Activated naive CD8-positive, alpha-beta T cell (primary cell): Measurements from ENCODE around the gene PI4KB.
A peak's percentile ranks its signal among the peaks of the same experiment; 100 is the strongest.

Experiments used
- H3K27ac Mint-ChIP-seq: one replicate; pipeline ENCODE4 v1.8.0; 2021; ENCODE audit warnings: mixed read lengths
- H3K27me3 Mint-ChIP-seq: one replicate; pipeline ENCODE4 v1.8.0; 2021; ENCODE audit warnings: mixed read lengths
- H3K36me3 Mint-ChIP-seq: one replicate; pipeline ENCODE4 v1.8.0; 2021; ENCODE audit warnings: mixed read lengths
- H3K4me1 Mint-ChIP-seq: one replicate; pipeline ENCODE4 v1.8.0; 2021; ENCODE audit warnings: low read depth, mixed read lengths
- H3K4me3 Mint-ChIP-seq: one replicate; pipeline ENCODE4 v1.8.0; 2021; ENCODE audit warnings: mild to moderate bottlenecking, mixed read lengths
- H3K9me3 Mint-ChIP-seq: one replicate; pipeline ENCODE4 v1.8.0; 2021; ENCODE audit warnings: low read depth, mixed read lengths

PI4KB gene

DNA sequence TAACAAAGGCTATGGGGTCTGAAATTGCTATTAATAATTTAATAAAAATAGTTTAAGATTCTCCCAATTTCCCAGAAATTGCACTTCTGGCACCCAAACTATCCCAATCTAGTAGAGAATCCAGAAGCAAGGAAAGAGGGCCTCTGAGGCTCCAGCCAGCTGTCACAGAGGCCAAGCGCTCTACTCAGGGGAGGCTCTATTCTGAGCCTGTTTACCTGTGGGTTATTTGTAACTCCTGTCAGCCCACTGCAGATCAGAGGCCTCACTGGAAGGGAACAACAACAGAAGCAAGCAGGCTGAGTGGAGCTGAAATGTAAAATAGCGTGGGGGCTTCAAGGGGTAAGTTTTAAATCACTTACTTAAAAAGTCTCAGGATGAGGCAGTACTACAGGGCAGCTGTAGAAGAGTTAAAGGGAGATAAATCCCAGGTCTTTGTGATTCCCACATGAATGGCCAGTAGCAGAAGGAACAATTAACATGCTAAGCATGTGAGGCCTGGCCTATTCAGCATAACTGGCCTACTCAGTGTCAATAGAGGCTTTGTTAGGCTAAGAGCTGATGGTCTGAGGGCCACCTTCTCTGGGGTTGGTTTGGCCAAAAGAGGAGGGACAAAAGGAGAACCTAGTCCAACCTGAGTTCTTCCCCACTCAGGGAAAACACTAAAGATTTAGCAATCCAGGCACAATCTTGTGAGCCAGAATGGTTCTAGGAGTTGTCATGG lies 32.3 kb downstream of the PI4KB start:
- H3K9me3 Mint-ChIP-seq: no peaks in the 10 kb centered on the region
- no peaks in the 10 kb centered on the region for H3K4me1 Mint-ChIP-seq
- H3K27ac Mint-ChIP-seq: peak overlapping the region; percentile 46
- H3K4me3 Mint-ChIP-seq: no peak overlapping the region
- no peaks in the 10 kb centered on the region for H3K27me3 Mint-ChIP-seq
- no peaks in the 10 kb centered on the region for H3K36me3 Mint-ChIP-seq

DNA sequence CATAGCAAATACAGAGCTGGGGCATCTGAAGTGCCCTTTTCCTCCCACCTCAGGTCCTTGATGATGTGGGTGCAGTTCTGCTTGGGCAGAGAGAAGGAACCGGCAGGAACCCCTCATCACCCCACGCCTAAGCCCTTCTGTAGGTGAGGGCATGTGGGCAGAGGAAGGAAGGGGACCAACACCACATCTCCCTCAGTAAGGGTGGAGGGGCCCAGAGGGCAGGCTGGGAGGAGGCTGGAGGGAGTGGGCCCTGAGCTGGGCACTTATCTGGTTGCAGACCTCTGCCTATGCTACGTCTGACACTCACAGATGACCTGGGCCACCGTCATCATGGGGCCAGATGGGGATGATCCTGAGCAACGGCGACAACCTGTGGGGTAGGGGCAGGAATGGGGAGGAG lies 34.1 kb downstream of the PI4KB start:
- peak overlapping the region; percentile 61 for H3K27ac Mint-ChIP-seq
- peaks cover 11% of the 10 kb centered on the region for H3K4me1 Mint-ChIP-seq
- no peaks in the 10 kb centered on the region for H3K36me3 Mint-ChIP-seq
- H3K4me3 Mint-ChIP-seq: no peak overlapping the region
- no peaks in the 10 kb centered on the region for H3K27me3 Mint-ChIP-seq
- H3K9me3 Mint-ChIP-seq: no peaks in the 10 kb centered on the region

DNA sequence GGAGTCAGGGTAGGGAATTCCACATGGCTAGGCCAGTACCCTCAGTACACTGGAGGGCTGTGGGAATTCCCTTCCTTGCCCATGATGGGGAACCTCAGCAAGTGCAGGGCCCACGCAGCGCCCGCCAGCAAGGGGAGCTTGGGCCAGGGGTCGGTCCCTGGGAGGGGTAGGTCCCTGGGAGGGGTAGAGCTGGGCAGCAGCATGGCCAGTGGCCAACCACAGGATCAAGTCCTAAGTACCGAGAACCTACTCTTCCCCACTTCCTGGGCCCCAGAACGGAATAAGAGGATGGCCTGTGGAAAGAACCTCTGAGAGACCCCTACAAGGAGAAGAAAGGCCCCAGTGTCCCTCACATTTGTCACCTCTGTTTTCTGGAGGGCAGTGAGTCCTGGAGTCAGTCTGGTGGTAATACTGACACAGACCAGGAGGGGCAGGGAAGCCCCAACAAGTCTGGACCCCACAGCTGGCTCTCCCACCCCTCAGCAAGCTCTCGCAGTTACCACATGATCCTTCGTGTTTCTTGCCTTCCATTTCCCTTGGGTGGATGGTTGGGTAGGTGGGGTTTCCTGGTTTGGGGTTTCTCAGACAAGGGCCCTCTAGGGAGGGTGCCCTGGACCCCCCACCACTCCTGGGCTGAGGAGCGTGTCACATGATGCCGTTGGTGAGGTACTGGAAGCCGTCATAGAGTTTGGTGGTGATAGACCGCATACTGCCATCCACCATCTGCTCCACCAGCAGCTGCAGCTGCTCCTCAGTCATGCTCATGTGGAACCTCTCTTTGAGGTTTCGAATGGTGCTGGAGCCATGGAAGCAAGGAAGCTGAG lies 34.8 kb downstream of the PI4KB start:
- H3K4me3 Mint-ChIP-seq: no peak overlapping the region
- no peaks in the 10 kb centered on the region for H3K36me3 Mint-ChIP-seq
- no peaks in the 10 kb centered on the region for H3K9me3 Mint-ChIP-seq
- H3K27ac Mint-ChIP-seq: no peak overlapping the region
- no peaks in the 10 kb centered on the region for H3K27me3 Mint-ChIP-seq
- H3K4me1 Mint-ChIP-seq: peaks cover 11% of the 10 kb centered on the region

DNA sequence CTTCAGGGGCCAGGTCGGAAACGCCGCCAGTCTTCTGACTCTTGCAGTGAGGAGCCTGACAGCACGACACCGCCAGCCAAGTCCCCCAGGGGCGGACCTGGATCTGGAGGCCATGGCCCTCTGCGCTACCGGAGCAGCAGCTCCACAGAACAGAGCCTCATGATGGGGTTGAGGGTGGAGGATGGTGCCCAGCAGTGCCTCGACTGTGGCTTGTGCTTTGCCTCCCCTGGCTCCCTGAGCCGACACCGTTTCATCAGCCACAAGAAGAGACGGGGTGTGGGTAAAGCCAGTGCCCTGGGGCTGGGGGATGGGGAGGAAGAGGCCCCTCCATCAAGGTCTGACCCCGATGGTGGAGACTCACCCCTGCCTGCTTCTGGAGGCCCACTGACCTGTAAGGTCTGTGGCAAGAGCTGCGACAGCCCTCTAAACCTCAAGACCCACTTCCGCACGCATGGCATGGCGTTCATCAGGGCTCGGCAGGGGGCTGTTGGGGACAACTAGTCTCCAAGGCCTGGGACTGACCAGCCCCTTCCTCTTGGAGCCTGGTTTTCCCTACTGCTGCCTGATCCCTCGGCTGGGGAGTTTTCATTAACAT lies 36.4 kb downstream of the PI4KB start:
- Mint-ChIP-seq H3K4me1 (peaks cover 13% of the 10 kb centered on the region), H3K9me3 (no peaks in the 10 kb centered on the region), H3K27ac (no peak overlapping the region)

DNA sequence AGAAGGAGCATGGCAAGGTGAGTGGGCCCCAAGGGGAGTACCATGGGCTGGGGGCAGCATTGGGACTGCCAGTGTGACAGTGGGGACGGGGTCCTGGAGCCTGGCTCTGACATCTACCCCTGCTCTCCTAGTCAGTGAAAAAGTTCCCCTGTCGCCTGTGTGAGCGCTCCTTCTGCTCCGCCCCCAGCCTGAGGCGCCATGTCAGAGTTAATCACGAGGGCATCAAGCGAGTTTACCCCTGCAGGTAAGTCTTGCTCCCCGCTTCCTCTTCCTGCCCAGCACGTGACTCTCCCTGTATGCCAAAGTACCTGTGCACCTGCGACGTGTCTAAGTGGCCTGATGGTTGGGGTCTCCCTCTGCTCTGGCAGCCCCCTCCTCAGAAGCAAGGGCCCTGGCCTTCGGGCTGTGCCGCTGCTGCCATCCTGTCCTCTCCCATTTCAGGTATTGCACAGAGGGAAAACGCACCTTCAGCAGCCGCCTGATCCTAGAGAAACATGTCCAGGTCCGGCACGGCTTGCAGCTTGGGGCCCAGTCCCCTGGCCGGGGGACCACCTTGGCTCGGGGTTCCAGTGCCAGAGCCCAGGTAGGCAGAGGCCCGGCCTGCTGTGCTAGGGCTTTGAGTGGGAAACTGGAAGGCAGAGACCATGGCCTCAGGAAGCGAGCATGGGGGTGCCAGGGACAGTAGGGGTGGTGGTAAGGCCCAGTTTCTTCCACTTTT lies 37.1 kb downstream of the PI4KB start:
- Mint-ChIP-seq H3K27me3 (no peaks in the 10 kb centered on the region), H3K27ac (no peak overlapping the region), H3K4me3 (no peak overlapping the region), H3K36me3 (no peaks in the 10 kb centered on the region), H3K4me1 (peaks cover 13% of the 10 kb centered on the region), H3K9me3 (no peaks in the 10 kb centered on the region)

More for the DNA sequence above, 36.4 kb downstream of the PI4KB start:
- H3K4me3 Mint-ChIP-seq: no peak overlapping the region
- no peaks in the 10 kb centered on the region for H3K36me3 Mint-ChIP-seq
- H3K27me3 Mint-ChIP-seq: no peaks in the 10 kb centered on the region

DNA sequence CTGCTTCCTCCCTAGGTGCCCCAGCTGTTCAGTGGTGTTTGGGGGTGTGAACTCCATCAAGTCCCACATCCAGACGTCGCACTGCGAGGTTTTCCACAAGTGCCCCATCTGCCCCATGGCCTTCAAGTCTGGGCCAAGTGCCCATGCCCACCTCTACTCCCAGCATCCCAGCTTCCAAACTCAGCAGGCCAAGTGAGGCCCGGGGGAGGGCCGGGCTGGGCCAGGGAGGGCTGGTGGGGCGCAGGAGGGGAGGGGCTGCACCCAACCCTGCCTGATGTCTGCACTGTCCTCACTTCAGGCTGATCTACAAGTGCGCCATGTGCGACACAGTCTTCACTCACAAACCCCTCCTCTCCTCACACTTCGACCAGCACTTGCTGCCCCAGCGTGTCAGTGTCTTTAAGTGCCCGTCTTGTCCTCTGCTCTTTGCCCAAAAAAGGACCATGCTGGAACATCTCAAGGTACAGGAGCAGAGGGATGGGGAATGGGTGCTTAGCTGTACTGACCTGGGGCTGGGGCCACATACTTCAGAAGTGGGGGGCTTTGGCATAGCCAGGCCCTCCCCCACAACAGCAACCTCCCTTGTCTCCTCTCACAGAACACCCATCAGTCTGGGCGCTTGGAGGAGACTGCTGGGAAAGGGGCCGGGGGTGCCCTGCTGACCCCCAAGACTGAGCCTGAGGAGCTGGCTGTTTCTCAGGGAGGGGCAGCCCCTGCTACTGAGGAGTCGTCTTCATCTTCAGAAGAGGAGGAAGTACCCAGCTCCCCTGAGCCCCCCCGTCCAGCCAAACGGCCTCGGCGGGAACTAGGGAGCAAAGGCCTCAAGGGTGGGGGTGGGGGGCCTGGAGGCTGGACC lies 37.9 kb downstream of the PI4KB start:
- peak overlapping the region; percentile 7 for H3K27ac Mint-ChIP-seq
- H3K36me3 Mint-ChIP-seq: no peaks in the 10 kb centered on the region

DNA sequence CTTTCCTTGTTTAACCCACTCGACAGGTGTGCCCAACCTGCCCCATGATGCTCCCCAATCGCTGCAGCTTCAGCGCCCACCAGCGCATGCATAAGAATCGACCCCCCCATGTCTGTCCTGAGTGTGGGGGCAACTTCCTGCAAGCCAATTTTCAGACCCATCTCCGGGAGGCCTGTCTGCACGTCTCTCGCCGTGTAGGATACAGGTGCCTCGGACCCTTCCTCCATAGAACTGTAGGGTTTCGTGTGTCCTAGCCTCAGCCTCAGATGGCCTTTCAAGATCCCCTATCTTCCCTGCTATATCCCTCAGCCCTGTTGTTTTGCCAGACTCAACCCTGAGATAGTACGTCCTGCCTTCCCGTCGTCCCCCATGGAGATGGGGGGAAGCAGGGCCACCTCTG lies 38.7 kb downstream of the PI4KB start:
- H3K4me3 Mint-ChIP-seq: no peak overlapping the region

More for the DNA sequence above, 37.9 kb downstream of the PI4KB start:
- no peaks in the 10 kb centered on the region for H3K9me3 Mint-ChIP-seq
- H3K4me3 Mint-ChIP-seq: no peak overlapping the region
- H3K4me1 Mint-ChIP-seq: peaks cover 20% of the 10 kb centered on the region
- no peaks in the 10 kb centered on the region for H3K27me3 Mint-ChIP-seq

DNA sequence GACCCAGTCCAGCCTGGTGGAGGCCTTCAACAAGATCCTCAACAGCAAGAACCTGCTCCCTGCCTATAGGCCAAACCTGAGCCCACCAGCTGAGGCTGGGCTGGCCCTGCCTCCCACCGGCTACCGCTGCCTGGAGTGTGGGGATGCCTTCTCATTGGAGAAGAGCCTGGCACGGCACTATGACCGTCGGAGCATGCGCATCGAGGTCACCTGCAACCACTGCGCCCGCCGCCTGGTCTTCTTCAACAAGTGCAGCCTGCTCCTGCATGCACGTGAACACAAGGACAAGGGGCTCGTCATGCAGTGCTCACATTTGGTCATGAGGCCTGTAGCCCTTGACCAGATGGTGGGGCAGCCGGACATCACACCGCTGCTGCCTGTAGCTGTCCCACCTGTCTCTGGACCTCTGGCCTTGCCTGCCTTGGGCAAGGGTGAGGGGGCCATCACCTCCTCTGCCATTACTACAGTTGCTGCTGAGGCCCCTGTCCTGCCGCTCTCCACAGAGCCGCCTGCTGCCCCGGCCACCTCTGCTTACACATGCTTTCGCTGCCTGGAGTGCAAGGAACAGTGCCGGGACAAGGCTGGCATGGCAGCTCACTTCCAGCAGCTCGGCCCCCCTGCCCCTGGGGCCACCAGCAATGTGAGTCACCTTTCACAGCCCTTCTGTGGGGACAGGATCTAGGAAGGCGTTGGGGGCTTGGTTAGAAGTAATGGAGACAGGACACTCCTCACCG lies 39.3 kb downstream of the PI4KB start:
- H3K27ac Mint-ChIP-seq: no peak overlapping the region
- peaks cover 32% of the 10 kb centered on the region for H3K4me1 Mint-ChIP-seq
- H3K9me3 Mint-ChIP-seq: no peaks in the 10 kb centered on the region
- no peaks in the 10 kb centered on the region for H3K36me3 Mint-ChIP-seq
- H3K4me3 Mint-ChIP-seq: no peak overlapping the region
- H3K27me3 Mint-ChIP-seq: no peaks in the 10 kb centered on the region

More for the DNA sequence above, 38.7 kb downstream of the PI4KB start:
- no peaks in the 10 kb centered on the region for H3K27me3 Mint-ChIP-seq
- peak overlapping the region; percentile 7 for H3K27ac Mint-ChIP-seq
- H3K9me3 Mint-ChIP-seq: no peaks in the 10 kb centered on the region
- H3K4me1 Mint-ChIP-seq: peaks cover 28% of the 10 kb centered on the region
- no peaks in the 10 kb centered on the region for H3K36me3 Mint-ChIP-seq

DNA sequence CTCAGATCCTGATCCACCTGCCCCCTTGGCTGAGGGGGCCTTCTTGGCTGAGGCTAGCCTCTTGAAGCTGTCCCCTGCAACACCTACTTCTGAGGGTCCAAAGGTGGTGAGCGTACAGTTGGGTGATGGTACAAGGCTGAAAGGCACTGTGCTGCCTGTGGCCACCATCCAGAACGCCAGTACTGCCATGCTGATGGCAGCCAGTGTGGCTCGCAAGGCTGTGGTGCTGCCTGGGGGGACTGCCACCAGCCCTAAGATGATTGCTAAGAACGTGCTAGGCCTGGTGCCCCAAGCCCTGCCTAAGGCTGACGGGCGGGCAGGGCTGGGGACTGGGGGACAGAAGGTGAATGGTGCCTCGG lies 39.9 kb downstream of the PI4KB start:
- H3K27ac Mint-ChIP-seq: no peak overlapping the region
- H3K4me3 Mint-ChIP-seq: no peak overlapping the region

DNA sequence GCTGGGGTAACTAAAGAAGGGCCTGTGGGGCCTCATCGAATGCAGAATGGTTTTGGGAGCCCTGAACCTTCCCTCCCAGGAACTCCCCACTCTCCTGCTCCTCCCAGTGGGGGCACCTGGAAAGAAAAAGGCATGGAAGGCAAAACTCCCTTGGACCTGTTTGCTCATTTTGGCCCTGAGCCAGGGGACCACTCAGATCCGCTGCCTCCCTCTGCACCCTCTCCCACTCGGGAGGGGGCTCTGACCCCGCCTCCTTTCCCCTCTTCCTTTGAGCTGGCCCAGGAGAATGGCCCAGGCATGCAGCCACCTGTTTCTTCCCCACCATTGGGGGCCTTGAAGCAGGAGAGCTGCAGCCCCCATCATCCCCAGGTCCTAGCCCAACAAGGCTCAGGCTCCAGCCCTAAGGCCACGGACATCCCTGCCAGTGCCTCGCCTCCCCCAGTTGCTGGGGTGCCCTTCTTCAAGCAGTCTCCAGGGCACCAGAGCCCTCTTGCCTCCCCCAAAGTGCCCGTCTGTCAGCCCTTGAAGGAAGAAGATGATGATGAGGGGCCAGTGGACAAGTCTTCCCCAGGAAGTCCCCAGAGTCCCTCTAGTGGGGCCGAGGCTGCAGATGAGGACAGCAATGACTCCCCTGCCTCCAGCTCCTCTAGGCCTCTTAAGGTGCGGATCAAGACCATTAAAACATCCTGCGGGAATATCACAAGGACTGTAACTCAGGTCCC lies 40.4 kb downstream of the PI4KB start:
- Mint-ChIP-seq H3K27me3 (no peaks in the 10 kb centered on the region), H3K9me3 (no peaks in the 10 kb centered on the region), H3K27ac (no peak overlapping the region), H3K36me3 (no peaks in the 10 kb centered on the region), H3K4me1 (peaks cover 33% of the 10 kb centered on the region), H3K4me3 (no peak overlapping the region)

More for the DNA sequence above, 39.9 kb downstream of the PI4KB start:
- H3K27me3 Mint-ChIP-seq: no peaks in the 10 kb centered on the region
- no peaks in the 10 kb centered on the region for H3K36me3 Mint-ChIP-seq
- H3K9me3 Mint-ChIP-seq: no peaks in the 10 kb centered on the region
- peaks cover 33% of the 10 kb centered on the region for H3K4me1 Mint-ChIP-seq

DNA sequence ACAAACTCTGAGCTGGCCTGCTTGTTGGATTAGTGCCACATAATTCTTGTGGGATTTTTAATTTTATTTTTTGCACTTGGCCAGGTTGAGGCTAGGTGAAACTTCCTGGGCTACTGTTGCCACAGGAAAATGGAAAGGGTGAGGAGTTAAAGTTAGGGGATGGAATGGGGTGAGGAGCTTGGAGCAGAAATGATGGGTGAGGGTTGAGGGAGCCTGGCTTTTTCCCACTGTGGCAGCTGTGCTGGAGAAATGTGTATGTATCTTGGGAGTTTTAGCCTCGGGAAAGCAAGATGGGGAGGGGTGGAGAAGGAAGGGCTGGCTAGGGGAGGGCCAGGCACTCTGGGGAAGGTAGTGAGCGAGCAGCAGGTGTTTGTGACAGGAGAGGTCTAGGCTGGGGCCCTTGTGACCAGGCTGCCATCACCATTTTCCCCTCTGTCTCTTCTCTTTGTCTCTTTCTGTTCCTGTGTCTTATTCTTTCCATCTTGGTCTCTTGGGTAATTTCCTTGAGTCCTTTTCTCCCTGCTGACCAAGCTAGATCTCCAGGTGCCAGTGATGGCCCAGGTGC lies 43.1 kb downstream of the PI4KB start:
- H3K4me1 Mint-ChIP-seq: peaks cover 35% of the 10 kb centered on the region
- peak overlapping the region; percentile 99 for H3K4me3 Mint-ChIP-seq
- peak overlapping the region; percentile 86 for H3K27ac Mint-ChIP-seq
- H3K27me3 Mint-ChIP-seq: no peaks in the 10 kb centered on the region
- H3K9me3 Mint-ChIP-seq: no peaks in the 10 kb centered on the region
- H3K36me3 Mint-ChIP-seq: no peaks in the 10 kb centered on the region

DNA sequence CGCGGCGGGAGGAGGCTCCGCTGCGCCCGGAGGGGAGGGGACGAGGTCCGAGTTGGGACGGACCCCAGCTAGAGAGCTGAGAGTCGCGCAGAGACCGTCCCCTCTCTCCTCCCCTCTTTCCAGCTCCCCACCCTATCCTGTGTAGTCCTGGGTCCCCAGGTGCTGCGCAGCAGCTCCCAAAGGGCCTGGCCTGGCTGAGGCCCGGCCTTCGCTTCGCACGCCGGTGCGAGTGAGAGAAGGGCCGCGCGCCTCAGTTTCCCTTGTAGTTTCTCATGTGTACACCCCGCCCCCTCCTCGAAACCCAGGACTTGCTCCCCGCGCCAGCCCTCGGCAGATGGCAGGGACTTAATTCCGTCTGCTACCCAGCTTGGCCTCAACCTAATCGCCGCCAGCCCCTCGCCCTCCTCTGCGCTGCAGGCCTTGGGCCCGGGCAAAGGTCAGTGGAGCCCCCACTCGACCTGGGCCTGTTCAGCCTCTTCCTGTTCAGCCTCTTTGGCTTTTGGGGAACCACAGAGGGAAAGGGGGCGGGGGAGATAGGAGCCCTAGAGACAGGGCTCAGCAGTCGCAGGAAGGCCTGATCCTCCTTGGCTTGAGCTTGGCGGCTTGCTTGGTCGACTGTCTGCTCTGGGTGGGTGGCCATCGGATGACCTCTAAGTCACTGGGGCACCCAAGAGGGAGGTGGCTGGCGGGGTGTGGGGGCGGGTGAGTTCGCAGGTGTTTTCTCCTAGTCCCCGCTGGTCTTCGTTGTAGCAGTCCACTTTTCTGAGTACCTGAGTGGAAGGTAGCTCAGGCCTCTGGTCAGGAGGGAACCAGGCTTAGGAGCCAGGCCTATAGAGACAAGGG lies 44.1 kb downstream of the PI4KB start:
- H3K4me1 Mint-ChIP-seq: peaks cover 29% of the 10 kb centered on the region
- peak overlapping the region; percentile 86 for H3K27ac Mint-ChIP-seq
- H3K9me3 Mint-ChIP-seq: no peaks in the 10 kb centered on the region
- H3K36me3 Mint-ChIP-seq: no peaks in the 10 kb centered on the region
- peak overlapping the region; percentile 99 for H3K4me3 Mint-ChIP-seq
- no peaks in the 10 kb centered on the region for H3K27me3 Mint-ChIP-seq
